Bronchial epithelial cell (primary cell): ENCODE results near the gene ANO4. TPM values are rescaled to one million over a fixed set of nuclear protein-coding genes. Genes with fewer than 3 reads are reported as not detected.

ENCODE experiments used
- DNase-seq: peaks from one replicate; pipeline ENCODE4 v3.0.0-alpha.2; 2010; ENCODE audit warnings: low read depth
- FAIRE-seq: peaks from 2 replicates; lab custom pipeline; 2011; peaks lifted over from hg19 to GRCh38; lab: Jason Lieb, UNC
- H3K27me3 ChIP-seq: 2 replicates; pipeline ENCODE4 v1.5.1; 2011; ENCODE audit warnings: low read length; ENCODE audit not compliant: control insufficient read depth, insufficient read depth
- H3K36me3 ChIP-seq: 2 replicates; pipeline ENCODE4 v1.5.1; 2011; ENCODE audit warnings: low read length; ENCODE audit not compliant: control insufficient read depth, insufficient read depth
- H3K4me3 ChIP-seq: 2 replicates; pipeline ENCODE4 v1.5.1; 2011; ENCODE audit warnings: mild to moderate bottlenecking, low read depth, low read length, control low read depth
- CTCF ChIP-seq: IDR thresholded peaks from 2 replicates; pipeline ENCODE4 v1.5.1; 2011; ENCODE audit warnings: mild to moderate bottlenecking, moderate library complexity, low read length, control low read depth, inconsistent platforms; ENCODE audit not compliant: insufficient read depth, severe bottlenecking
- total RNA-seq: library from RNA; depleted of rRNA; stranded (reverse); fragments of >200 nt; gene quantifications from 2 replicates; pipeline ENCODE4 v1.2.1, GENCODE V29; 2014

ANO4 gene
- total RNA-seq, 1 donor from 2014 or later: 2.4 TPM

- Histone ChIP-seq H3K4me3 (no peak overlapping the region), H3K36me3 (no peaks in the 10 kb centered on the region), H3K27me3 (no peaks in the 10 kb centered on the region)
- FAIRE-seq (no peak), DNase-seq (peak; percentile 51)
- no peak for TF ChIP-seq CTCF
Observed at GRCh38 chr12:100860611-100861010, 66.0 kb downstream of the ANO4 start.

GRCh38 chr12:100862676-100863075 lies 68.1 kb downstream of the ANO4 start:
- DNase-seq (peak; percentile 50), FAIRE-seq (no peak)
- no peaks in the 10 kb centered on the region for H3K27me3 ChIP-seq
- no peak for TF ChIP-seq CTCF
- no peak overlapping the region for H3K4me3 ChIP-seq
- H3K36me3 ChIP-seq: no peaks in the 10 kb centered on the region

- no peak for FAIRE-seq
- Histone ChIP-seq H3K27me3 (no peaks in the 10 kb centered on the region), H3K4me3 (no peak overlapping the region), H3K36me3 (no peaks in the 10 kb centered on the region)
- no peak for TF ChIP-seq CTCF
- no peak for DNase-seq
Observed at GRCh38 chr12:100864366-100864765, 69.8 kb downstream of the ANO4 start.

DNA sequence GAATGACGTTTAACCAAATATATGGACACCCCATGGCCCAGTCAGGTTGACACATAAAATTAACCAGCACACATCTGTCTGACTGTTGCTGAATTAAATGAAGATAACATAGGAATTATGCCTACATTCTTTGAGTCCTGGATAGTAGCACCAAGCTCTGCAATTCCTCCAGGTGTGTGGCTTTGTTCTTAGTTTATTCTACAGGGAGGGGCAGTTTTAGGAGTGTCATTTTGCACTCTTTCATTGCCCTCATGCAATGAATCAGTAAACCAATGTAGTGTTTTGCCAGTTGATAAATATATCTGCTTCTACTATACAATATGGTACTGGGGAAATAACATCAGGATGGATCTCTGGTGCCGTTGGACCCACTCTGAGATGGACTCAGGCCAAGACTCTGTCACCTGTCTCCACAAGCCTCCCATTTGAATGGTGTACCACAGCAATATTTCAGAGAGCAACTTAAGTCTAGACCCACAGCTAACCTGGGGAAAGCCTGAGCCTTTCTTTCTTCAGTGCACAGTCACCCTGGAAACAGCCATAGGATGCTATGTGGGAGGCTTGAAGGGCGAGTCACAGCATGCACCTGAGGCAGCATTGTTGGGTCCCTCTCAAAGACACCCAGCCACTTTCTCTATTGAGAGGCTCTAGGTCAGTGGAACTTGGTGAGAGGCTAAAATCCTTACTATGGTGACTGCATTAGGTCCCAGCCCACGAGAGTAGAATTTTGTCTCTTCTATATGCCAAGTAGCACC lies 73.2 kb downstream of the ANO4 start:
- H3K36me3 ChIP-seq: no peaks in the 10 kb centered on the region
- peak; percentile 28 for FAIRE-seq
- no peak overlapping the region for H3K4me3 ChIP-seq
- no peak for TF ChIP-seq CTCF
- no peaks in the 10 kb centered on the region for H3K27me3 ChIP-seq
- DNase-seq: peak; percentile 82

DNA sequence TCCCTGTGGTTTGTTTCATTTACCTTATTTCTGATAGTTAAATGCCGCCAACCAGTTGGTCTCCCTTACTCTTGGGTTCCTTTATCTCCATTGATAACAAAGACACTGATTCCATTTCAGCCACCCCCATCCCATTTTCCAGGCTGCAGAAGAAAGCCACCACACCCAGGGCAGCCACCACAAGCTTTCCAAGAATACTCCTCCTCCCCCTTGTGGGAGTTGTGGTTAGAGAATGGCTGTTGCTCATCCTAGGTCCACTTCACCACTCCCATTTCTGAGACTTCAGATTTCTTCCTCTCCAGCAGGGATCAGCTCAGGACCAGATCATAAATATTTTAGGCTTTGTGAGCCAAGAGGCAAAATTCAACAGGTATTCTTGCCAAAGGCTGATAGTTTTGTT lies 73.9 kb downstream of the ANO4 start:
- Histone ChIP-seq H3K4me3 (no peak overlapping the region), H3K27me3 (no peaks in the 10 kb centered on the region), H3K36me3 (no peaks in the 10 kb centered on the region)
- no peak for FAIRE-seq
- peak; percentile 52 for DNase-seq
- TF ChIP-seq CTCF: no peak

DNA sequence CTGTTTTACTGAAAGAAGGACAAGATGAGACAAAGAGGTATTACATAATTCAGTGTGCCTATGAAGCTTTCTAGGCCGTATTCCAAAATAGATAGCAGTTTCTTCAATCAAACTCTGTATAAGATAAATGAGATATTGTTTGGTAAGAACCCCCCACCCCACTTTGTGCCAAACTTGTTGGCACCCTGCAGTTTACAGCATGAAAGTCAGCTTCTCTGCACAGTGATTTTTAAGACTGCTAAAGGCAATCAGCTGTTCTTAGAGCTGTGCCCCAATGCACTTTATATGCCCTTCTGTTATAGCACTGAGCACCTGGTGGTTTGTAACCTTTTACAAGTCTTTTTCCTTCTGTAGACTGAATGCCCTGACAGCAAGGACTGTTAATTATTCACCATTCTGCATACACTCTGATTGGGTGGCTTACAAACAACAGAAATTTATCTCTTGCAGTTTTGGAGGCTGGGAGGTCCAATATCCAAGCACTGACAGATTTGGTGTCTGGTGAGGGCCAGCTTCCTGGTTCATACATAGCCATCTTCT lies 76.7 kb downstream of the ANO4 start:
- no peak for FAIRE-seq
- H3K36me3 ChIP-seq: no peaks in the 10 kb centered on the region
- no peak overlapping the region for H3K4me3 ChIP-seq
- DNase-seq: no peak
- no peak for TF ChIP-seq CTCF
- no peaks in the 10 kb centered on the region for H3K27me3 ChIP-seq
